Common myeloid progenitor, CD34-positive (primary cell): Measurements from ENCODE around the gene OR10J5.
"Not testable (repeated sequence)": the region's sequence is repeated elsewhere in the genome, so short reads cannot be mapped to it uniquely, and the experiment has no call there.

Experiments used
- CTCF ChIA-PET: fragments of 350-600 bp; sonication (Branson Sonifier 250); formaldehyde crosslinking; loops from one replicate; lab custom pipeline; 2021; ENCODE audit warnings: antibody characterized with exemption; lab: Charles Lee
- POLR2A ChIA-PET: fragments of 350-600 bp; sonication (Branson Sonifier 250); formaldehyde crosslinking; loops from one replicate; lab custom pipeline; 2021; ENCODE audit warnings: antibody characterized with exemption; lab: Charles Lee
- DNase-seq, 3 donors: peaks; one replicate each; pipeline versions ENCODE4 v3.0.0 to v3.0.0-alpha.2; 2013
- H3K27ac ChIP-seq, 2 experiments: 1 replicate in 1 of 2; 2 replicates in 1 of 2; pipeline ENCODE4 v1.7.0; 2013; ENCODE audit warnings: inconsistent platforms in 2 of 2, low read length in 2 of 2, mild to moderate bottlenecking in 2 of 2, low read depth in 1 of 2, moderate library complexity in 1 of 2; ENCODE audit not compliant: severe bottlenecking in 2 of 2, insufficient read depth in 1 of 2, poor library complexity in 1 of 2
- H3K27me3 ChIP-seq, 5 experiments: replicated peaks in 2 of 5; 1 replicate in 3 of 5; 2 replicates in 2 of 5; pipeline versions ENCODE4 v1.6.1 to v1.7.0; 2013; ENCODE audit warnings: low read length in 4 of 5, mild to moderate bottlenecking in 2 of 5, moderate library complexity in 2 of 5, inconsistent platforms in 1 of 5; ENCODE audit not compliant: insufficient read depth in 5 of 5, control insufficient read depth in 4 of 5
- H3K36me3 ChIP-seq, 4 experiments: 1 replicate in 2 of 4; 2 replicates in 2 of 4; pipeline versions ENCODE4 v1.6.1 to v1.7.0; 2013; ENCODE audit warnings: low read length in 3 of 4, control low read depth in 1 of 4, mild to moderate bottlenecking in 1 of 4; ENCODE audit not compliant: control insufficient read depth in 4 of 4, insufficient read depth in 4 of 4
- H3K4me1 ChIP-seq, 4 experiments: 1 replicate in 3 of 4; 2 replicates in 1 of 4; pipeline versions ENCODE4 v1.6.1 to v1.7.1; 2013; ENCODE audit warnings: low read length in 3 of 4, mild to moderate bottlenecking in 3 of 4, control low read depth in 1 of 4, inconsistent platforms in 1 of 4, moderate library complexity in 1 of 4; ENCODE audit not compliant: control insufficient read depth in 4 of 4, insufficient read depth in 4 of 4; ENCODE audit errors: control extremely low read depth in 1 of 4
- H3K4me3 ChIP-seq, 7 experiments: 1 replicate in 4 of 7; 2 replicates in 3 of 7; pipeline versions ENCODE4 v1.5.1 to v1.7.0; 2013; ENCODE audit warnings: mild to moderate bottlenecking in 7 of 7, low read length in 6 of 7, moderate library complexity in 6 of 7, inconsistent platforms in 2 of 7, low read depth in 2 of 7, control low read depth in 1 of 7; ENCODE audit not compliant: insufficient read depth in 4 of 7, control insufficient read depth in 1 of 7; ENCODE audit errors: extremely low read depth in 1 of 7
- H3K9me3 ChIP-seq, 5 experiments: 1 replicate in 4 of 5; 2 replicates in 1 of 5; pipeline versions ENCODE4 v1.6.1 to v1.7.1; 2013; ENCODE audit warnings: low read length in 4 of 5, mild to moderate bottlenecking in 2 of 5, inconsistent platforms in 1 of 5, low read depth in 1 of 5, moderate library complexity in 1 of 5; ENCODE audit not compliant: control insufficient read depth in 4 of 5, insufficient read depth in 2 of 5; ENCODE audit errors: control extremely low read depth in 1 of 5
- WGBS: methylation state at CpG from one replicate; pipeline ENCODE4 v1.1.5; 2013; ENCODE audit not compliant: insufficient coverage; 5-methylcytosine and 5-hydroxymethylcytosine counted together

Gene OR10J5

GRCh38 chr1:159560599-159560998, 24.8 kb upstream of the OR10J5 start:
- Histone ChIP-seq H3K4me1 (no peaks in the 10 kb centered on the region), H3K27me3 (no peaks in the 10 kb centered on the region), H3K36me3 (no peaks in the 10 kb centered on the region), H3K4me3 (no peak overlapping the region), H3K27ac (no peak overlapping the region), H3K9me3 (peaks cover 0 to 9% (median 0%) of the 10 kb centered on the region in 5 experiments)
- ChIA-PET CTCF (no interaction called here), POLR2A (no interaction called here)
- WGBS = 100% methylated on average over 1 of the region's 2 CpGs
- DNase-seq = no peak

- H3K36me3 ChIP-seq = no peaks in the 10 kb centered on the region
- no peaks in the 10 kb centered on the region for H3K4me1 ChIP-seq
- no peak overlapping the region for H3K4me3 ChIP-seq
- H3K27me3 ChIP-seq = no peaks in the 10 kb centered on the region
- whole genome bisulfite sequencing = 93% methylated on average over 2 of the region's 3 CpGs
- POLR2A ChIA-PET = no interaction called here
- no peak overlapping the region for H3K27ac ChIP-seq
- CTCF ChIA-PET = no interaction called here
- H3K9me3 ChIP-seq = no peaks in the 10 kb centered on the region
- no peak for DNase-seq
Measured at GRCh38 chr1:159556931-159557369, 21.1 kb upstream of the OR10J5 start.

- POLR2A ChIA-PET = no interaction called here
- CTCF ChIA-PET = no interaction called here
- H3K27ac ChIP-seq = no peak overlapping the region
- no peaks in the 10 kb centered on the region for H3K9me3 ChIP-seq
- H3K36me3 ChIP-seq = no peaks in the 10 kb centered on the region
- H3K4me3 ChIP-seq = no peak overlapping the region
- no peaks in the 10 kb centered on the region for H3K4me1 ChIP-seq
- DNase-seq = peak in 1 of 3 donors; percentile 3
- no peaks in the 10 kb centered on the region for H3K27me3 ChIP-seq
- WGBS = 89% methylated on average over 1 of the region's 1 CpG
Measured at GRCh38 chr1:159554696-159555095, 18.9 kb upstream of the OR10J5 start.

- WGBS = 100% methylated on average over 2 of the region's 3 CpGs
- POLR2A ChIA-PET = no interaction called here
Measured at GRCh38 chr1:159554261-159554660, 18.5 kb upstream of the OR10J5 start.

GRCh38 chr1:159548126-159548525, 12.3 kb upstream of the OR10J5 start:
- no peak for DNase-seq
- H3K27me3 ChIP-seq = no peaks in the 10 kb centered on the region
- ChIA-PET POLR2A (no interaction called here), CTCF (no interaction called here)
- H3K4me1 ChIP-seq = no peaks in the 10 kb centered on the region
- no peaks in the 10 kb centered on the region for H3K9me3 ChIP-seq
- no peak overlapping the region for H3K27ac ChIP-seq
- H3K4me3 ChIP-seq = no peak overlapping the region
- no CpG with 5 or more reads among the region's 2 CpGs for WGBS
- no peaks in the 10 kb centered on the region for H3K36me3 ChIP-seq

More at GRCh38 chr1:159554261-159554660, 18.5 kb upstream of the OR10J5 start:
- DNase-seq = peak in 1 of 3 donors; percentile 5
- Histone ChIP-seq H3K4me1 (no peaks in the 10 kb centered on the region), H3K27me3 (no peaks in the 10 kb centered on the region), H3K9me3 (no peaks in the 10 kb centered on the region), H3K27ac (no peak overlapping the region), H3K36me3 (no peaks in the 10 kb centered on the region), H3K4me3 (no peak overlapping the region)
- CTCF ChIA-PET = no interaction called here

GRCh38 chr1:159532922-159533321, 2.9 kb downstream of the OR10J5 start:
- Histone ChIP-seq H3K4me1 (no peaks in the 10 kb centered on the region), H3K9me3 (peaks cover 0 to 9% (median 2%) of the 10 kb centered on the region in 5 experiments), H3K36me3 (no peaks in the 10 kb centered on the region), H3K4me3 (no peak overlapping the region), H3K27me3 (no peaks in the 10 kb centered on the region), H3K27ac (no peak overlapping the region)
- ChIA-PET POLR2A (no interaction called here), CTCF (no interaction called here)
- DNase-seq = no peak

- H3K9me3 ChIP-seq, CTCF ChIA-PET, H3K36me3 ChIP-seq, DNase-seq, H3K27me3 ChIP-seq, H3K4me3 ChIP-seq, POLR2A ChIA-PET, H3K27ac ChIP-seq, H3K4me1 ChIP-seq: not testable (repeated sequence)
- WGBS = no CpG with 5 or more reads among the region's 2 CpGs
Measured at GRCh38 chr1:159524792-159525191, 11.0 kb downstream of the OR10J5 start.
